ENCODE results near the gene PGAP1. TPM values are rescaled to one million over a fixed set of nuclear protein-coding genes. Genes with fewer than 3 reads are reported as not detected.

The PGAP1 gene
- total RNA-seq, 1 experiment from 2014 or later, result 15.7 TPM

DNA sequence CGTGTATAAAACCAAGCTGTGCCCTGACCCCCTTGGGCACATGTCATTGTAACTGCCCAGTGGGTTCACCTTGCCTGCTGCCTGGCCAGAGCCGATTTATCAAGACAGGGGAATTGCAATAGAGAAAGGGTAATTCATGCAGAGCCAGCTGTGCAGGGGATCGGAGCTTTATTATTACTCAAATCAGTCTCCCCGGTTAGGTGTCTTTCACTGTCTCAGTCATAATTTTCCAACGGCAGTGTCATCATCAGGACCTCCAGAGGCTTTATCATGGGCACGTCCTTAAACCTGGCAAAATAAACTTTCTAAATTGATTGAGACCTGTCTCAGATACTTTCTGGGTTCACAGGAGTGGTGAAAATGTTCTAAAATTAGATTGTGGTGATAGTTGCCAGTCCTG is 29.6 kb upstream of the PGAP1 start:
- Histone ChIP-seq H3K27ac (ENCODE audit: low read length) (no peak overlapping the region), H3K4me3 (ENCODE audit: low read depth in 2 of 2, low read length in 2 of 2) (no peak overlapping the region), H3K4me1 (ENCODE audit: control insufficient read depth, insufficient read depth, low read length) (no peaks in the 10 kb centered on the region), H3K9me3 (ENCODE audit: control insufficient read depth, insufficient read depth, low read depth, low read length) (no peaks in the 10 kb centered on the region), H3K27me3 (ENCODE audit: control insufficient read depth, insufficient read depth, low read length) (no peaks in the 10 kb centered on the region), H3K36me3 (ENCODE audit: control insufficient read depth, insufficient read depth, low read length) (no peaks in the 10 kb centered on the region)
- POLR2A ChIA-PET, result no interaction called here
- ATAC-seq (no peak), DNase-seq (ENCODE audit: low read depth, low spot score) (no peak)
- intact Hi-C loops (cut with micrococcal nuclease; ENCODE audit: unreplicated experiment), result no loop called here
- CTCF ChIA-PET, result no interaction called here
- BruUV-seq (replicated peaks), result no TSS peak
- TF ChIP-seq TCF7L2 (IDR thresholded peaks at IDR 0.05; ENCODE audit: low read depth, low read length) (no peak), SIN3A (IDR thresholded peaks at IDR 0.05; ENCODE audit: borderline replicate concordance, insufficient read depth, low read depth, low read length) (no peak)
- TF ChIP-seq, protein P1, sequence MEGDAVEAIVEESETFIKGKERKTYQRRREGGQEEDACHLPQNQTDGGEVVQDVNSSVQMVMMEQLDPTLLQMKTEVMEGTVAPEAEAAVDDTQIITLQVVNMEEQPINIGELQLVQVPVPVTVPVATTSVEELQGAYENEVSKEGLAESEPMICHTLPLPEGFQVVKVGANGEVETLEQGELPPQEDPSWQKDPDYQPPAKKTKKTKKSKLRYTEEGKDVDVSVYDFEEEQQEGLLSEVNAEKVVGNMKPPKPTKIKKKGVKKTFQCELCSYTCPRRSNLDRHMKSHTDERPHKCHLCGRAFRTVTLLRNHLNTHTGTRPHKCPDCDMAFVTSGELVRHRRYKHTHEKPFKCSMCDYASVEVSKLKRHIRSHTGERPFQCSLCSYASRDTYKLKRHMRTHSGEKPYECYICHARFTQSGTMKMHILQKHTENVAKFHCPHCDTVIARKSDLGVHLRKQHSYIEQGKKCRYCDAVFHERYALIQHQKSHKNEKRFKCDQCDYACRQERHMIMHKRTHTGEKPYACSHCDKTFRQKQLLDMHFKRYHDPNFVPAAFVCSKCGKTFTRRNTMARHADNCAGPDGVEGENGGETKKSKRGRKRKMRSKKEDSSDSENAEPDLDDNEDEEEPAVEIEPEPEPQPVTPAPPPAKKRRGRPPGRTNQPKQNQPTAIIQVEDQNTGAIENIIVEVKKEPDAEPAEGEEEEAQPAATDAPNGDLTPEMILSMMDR (IDR thresholded peaks at IDR 0.05), result no peak
- in situ Hi-C loops (cut with HindIII; ENCODE audit: low pct_unique_long_range_greater_than_20kb, low sequenced_read_pairs), result no loop called here

DNA sequence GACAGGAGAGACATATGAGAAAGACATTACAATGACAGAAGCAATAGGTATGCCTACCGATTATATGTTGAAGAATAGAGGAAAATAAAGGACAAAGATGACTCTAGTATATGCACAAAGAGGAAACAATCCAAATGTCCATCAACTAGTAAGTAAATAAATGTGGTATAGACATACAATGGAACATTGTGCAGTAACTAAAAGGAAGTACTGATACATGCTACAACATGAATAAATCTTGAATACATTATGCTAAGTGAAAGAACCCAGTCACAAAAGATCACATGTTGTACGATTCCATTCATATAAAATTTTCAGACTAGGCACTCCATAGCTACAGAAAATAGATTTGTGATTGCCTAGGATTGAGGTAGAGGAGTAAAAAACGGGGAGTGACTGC is 28.5 kb upstream of the PGAP1 start:
- no TSS peak for BruUV-seq (replicated peaks)
- ChIA-PET CTCF (interaction anchor here (0.6 kb wide), 1 partner anchor 695 kb away, joined by 4 read pairs; no protein-coding TSS in a partner anchor), POLR2A (no interaction called here)
- Histone ChIP-seq H3K27ac (ENCODE audit: low read length) (no peak overlapping the region), H3K9me3 (ENCODE audit: control insufficient read depth, insufficient read depth, low read depth, low read length) (no peaks in the 10 kb centered on the region), H3K27me3 (ENCODE audit: control insufficient read depth, insufficient read depth, low read length) (no peaks in the 10 kb centered on the region), H3K4me1 (ENCODE audit: control insufficient read depth, insufficient read depth, low read length) (no peaks in the 10 kb centered on the region), H3K36me3 (ENCODE audit: control insufficient read depth, insufficient read depth, low read length) (no peaks in the 10 kb centered on the region), H3K4me3 (ENCODE audit: low read depth in 2 of 2, low read length in 2 of 2) (no peak overlapping the region)
- intact Hi-C loops (cut with micrococcal nuclease; ENCODE audit: unreplicated experiment), result no loop called here
- DNase-seq (ENCODE audit: low read depth, low spot score), result no peak
- ATAC-seq, result no peak
- in situ Hi-C loops (cut with HindIII; ENCODE audit: low pct_unique_long_range_greater_than_20kb, low sequenced_read_pairs), result no loop called here
- TF ChIP-seq, protein P2, sequence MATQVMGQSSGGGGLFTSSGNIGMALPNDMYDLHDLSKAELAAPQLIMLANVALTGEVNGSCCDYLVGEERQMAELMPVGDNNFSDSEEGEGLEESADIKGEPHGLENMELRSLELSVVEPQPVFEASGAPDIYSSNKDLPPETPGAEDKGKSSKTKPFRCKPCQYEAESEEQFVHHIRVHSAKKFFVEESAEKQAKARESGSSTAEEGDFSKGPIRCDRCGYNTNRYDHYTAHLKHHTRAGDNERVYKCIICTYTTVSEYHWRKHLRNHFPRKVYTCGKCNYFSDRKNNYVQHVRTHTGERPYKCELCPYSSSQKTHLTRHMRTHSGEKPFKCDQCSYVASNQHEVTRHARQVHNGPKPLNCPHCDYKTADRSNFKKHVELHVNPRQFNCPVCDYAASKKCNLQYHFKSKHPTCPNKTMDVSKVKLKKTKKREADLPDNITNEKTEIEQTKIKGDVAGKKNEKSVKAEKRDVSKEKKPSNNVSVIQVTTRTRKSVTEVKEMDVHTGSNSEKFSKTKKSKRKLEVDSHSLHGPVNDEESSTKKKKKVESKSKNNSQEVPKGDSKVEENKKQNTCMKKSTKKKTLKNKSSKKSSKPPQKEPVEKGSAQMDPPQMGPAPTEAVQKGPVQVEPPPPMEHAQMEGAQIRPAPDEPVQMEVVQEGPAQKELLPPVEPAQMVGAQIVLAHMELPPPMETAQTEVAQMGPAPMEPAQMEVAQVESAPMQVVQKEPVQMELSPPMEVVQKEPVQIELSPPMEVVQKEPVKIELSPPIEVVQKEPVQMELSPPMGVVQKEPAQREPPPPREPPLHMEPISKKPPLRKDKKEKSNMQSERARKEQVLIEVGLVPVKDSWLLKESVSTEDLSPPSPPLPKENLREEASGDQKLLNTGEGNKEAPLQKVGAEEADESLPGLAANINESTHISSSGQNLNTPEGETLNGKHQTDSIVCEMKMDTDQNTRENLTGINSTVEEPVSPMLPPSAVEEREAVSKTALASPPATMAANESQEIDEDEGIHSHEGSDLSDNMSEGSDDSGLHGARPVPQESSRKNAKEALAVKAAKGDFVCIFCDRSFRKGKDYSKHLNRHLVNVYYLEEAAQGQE (IDR thresholded peaks at IDR 0.05; ENCODE audit: insufficient read depth in 1 of 2, low read depth in 2 of 2, low read length in 1 of 2), result no peak
- TF ChIP-seq SIN3A (IDR thresholded peaks at IDR 0.05; ENCODE audit: borderline replicate concordance, insufficient read depth, low read depth, low read length) (no peak), TCF7L2 (IDR thresholded peaks at IDR 0.05; ENCODE audit: low read depth, low read length) (no peak), POLR2AphosphoS5 (IDR thresholded peaks at IDR 0.05; ENCODE audit: low read depth, low read length) (no peak)
- TF ChIP-seq, protein P1 (IDR thresholded peaks at IDR 0.05), result no peak
